NCI-H1105 (cell line): ENCODE measurements around the gene AFDN.
"Not testable (repeated sequence)": the region's sequence is repeated elsewhere in the genome, so short reads cannot be mapped to it uniquely, and the experiment has no call there.

Experiments
- DNase-seq: peaks from one replicate; lab custom pipeline; 2025; lab: John Stamatoyannopoulos, UW

AFDN gene

DNA sequence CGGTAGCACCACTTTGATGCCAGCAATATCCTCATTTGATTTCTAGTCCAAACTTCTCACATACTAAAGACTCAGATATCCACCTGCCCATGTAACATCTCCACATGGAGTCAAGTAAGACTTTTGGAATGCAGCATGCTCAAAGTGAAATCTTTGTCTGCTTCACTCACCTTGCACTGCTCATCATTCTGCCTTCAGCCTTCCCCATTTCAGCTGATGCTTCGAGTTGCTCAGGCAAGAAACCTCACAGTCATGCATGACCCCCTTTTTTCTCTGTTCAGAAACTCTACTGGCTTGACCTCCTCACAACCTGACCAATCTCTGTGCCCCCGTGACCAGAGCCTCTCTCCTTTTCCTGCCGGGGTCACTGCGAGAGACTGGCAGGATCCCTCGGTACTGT lies 129.8 kb downstream of the AFDN start:
- no peak for DNase-seq

- no peak for DNase-seq
Measured at GRCh38 chr6:167956983-167957492, 130.3 kb downstream of the AFDN start.

- no peak for DNase-seq
Measured at GRCh38 chr6:167957626-167958025, 130.9 kb downstream of the AFDN start.

GRCh38 chr6:167960579-167960978 lies 133.9 kb downstream of the AFDN start:
- DNase-seq = no peak

- peak; percentile 55 for DNase-seq
Measured at GRCh38 chr6:167962711-167963110, 136.0 kb downstream of the AFDN start.

- DNase-seq = no peak
Measured at GRCh38 chr6:167963589-167964057, 136.9 kb downstream of the AFDN start.

GRCh38 chr6:167965592-167966539 lies 139.2 kb downstream of the AFDN start:
- no peak for DNase-seq

- no peak for DNase-seq
Measured at GRCh38 chr6:167966540-167966905, 139.8 kb downstream of the AFDN start.

DNA sequence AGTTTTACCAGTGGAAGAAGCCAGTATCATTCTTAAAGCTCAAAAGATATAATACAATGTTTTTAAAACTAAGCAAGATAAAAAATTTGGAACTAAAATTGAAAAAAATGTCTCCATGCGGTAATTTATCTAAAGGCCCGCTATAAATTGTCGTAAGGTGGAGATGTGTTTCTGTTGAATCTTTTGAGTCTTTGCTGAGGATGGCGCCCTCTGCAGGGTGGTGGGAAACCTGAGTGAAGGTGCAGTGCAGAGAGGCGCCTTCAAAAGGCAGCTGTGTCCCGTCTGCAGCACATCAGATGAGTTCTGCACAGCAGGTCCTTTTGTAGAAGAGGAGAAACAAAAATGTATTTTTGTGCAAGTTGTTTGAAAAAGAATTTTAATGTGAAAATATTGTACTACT lies 141.4 kb downstream of the AFDN start:
- peak; percentile 3 for DNase-seq

DNA sequence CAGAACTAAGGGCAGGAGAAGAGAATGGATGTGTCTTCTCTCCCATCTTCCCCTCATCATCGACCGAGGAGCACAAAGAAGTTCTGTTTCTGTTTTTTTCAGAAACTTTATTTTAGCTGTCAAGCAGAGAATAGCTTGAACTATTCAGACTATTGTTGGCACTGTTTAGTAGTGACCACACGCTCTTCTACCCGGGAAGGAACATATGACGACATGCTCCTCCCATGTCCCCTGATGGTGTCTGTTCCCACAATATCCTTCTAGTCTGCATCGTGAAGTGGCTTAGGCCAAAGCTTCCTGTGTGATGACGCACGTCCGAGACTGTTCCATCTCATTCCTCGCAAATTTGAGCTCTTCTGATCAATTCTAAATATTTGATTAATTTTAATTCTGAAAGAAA lies 143.5 kb downstream of the AFDN start:
- no peak for DNase-seq

- no peak for DNase-seq
Measured at GRCh38 chr6:167972193-167972592, 145.5 kb downstream of the AFDN start.

GRCh38 chr6:167973148-167973885 lies 146.6 kb downstream of the AFDN start:
- DNase-seq = no peak

DNA sequence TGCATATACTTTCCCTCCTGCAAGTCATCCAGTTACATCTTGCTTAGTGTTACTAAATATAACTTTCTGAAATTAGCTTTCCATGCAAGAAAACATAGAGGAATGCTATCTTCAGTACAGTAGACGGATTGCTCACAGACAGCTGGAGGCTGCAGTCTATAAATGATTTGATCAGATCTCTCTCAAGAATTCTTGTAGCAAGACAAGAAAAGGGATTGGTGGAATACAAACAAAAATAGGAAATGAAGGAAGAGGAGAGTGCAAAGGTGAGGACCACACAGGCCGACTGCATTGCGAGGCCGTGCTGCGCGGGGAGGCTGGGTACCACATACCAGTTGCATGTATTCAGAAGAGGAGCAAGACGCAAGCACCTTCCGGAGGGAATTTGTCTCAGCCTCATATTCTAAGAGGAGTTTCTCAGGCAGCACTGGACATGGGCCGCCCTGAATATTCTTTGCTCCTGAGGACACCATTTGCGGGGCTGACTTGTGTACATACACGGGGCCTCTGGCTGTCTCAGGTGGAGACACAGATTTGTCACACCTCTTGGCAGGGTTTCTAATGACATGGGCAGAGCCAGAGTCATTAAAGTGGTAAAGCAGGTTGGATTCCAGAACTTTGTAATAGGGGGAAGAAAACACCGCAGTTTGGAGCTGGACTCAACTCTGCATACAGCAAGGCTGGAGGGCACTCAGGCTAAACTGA lies 148.1 kb downstream of the AFDN start:
- DNase-seq = no peak

DNA sequence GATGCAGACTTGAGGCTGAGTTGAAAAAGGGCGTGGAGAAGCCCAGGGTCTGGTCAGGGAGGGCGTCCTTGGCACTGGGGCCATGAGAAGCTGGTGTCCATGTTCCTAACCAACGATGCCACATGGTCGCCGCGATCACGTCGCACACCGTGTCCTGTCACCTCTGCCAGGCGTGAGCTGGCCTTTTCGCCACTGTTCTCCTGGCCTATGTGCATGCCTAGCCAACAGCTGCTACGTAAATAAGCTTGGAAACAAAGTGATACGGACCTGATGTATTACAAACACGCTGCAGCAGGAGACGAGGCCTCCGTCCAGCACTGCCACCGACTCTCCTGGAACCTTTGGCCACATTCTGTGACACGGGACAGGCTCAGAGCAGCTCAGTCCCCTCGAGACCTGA lies 148.7 kb downstream of the AFDN start:
- DNase-seq = no peak

GRCh38 chr6:167976116-167976657 lies 149.5 kb downstream of the AFDN start:
- not testable (repeated sequence) for DNase-seq

- no peak for DNase-seq
Measured at GRCh38 chr6:167976708-167977107, 150.0 kb downstream of the AFDN start.

GRCh38 chr6:167977717-167978467 lies 151.2 kb downstream of the AFDN start:
- DNase-seq = no peak

DNA sequence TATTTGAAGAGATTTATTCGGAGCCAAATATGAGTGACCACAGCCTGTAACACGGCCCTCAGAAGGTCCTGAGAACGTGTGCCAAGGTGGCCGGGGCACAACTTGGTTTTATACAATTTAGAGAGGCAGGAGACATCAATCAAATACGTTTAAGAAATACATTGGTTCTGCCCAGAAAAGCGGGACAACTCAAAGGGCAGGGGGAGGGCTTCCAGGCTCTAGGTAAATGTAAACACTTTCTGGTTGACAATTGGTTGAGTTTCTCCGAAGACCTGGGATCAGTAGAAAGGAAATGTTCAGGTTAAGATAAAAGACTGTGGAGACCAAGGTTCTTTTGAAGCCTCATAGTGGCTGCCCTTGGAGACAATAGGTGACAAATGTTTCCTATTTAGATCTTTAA lies 151.9 kb downstream of the AFDN start:
- no peak for DNase-seq

DNA sequence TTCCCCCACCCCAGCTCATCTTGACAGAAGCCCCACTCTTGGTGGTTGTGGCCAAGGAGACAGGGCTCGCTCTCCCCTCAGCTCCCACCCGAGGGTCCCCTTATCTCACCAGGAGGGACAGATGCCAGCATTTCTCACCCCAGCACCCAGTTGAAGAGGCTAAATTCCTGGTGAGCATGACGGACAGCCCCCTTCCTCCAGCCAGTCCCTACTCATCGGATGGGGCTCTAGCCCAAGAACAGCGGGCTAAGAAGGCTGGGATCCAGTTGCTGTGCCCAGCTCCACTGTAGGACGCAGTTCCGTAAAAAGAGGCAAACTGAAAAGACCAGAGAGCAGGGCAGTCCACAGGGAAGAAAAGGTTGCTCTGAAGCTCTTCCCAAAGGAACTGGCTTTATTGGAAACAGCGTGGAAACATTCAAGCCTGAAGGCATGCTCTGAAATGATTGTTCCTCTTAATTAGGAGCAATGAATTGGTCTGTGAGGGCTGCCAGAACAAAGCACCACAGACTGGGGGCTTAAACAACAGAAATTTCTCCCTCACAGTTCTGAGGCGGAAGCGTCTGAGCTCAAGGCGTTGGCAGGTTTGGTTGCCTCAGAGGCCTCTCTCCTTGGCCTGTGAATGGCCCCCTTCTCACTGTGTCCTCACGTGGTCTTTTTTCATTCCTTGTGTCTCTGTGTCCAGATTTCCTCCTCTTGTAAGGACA lies 152.9 kb downstream of the AFDN start:
- no peak for DNase-seq

- DNase-seq = no peak
Measured at GRCh38 chr6:167980911-167981580, 154.3 kb downstream of the AFDN start.
